Astrocyte of the cerebellum (primary cell): Measurements from ENCODE around the gene ATP8A2.
"Not testable (repeated sequence)": the region's sequence is repeated elsewhere in the genome, so short reads cannot be mapped to it uniquely, and the experiment has no call there.

Experiments used
- DNase-seq: peaks from one replicate; pipeline ENCODE4 v3.0.0-alpha.2; 2011; ENCODE audit warnings: low read depth
- H3K4me3 ChIP-seq: 2 replicates; pipeline ENCODE4 v1.5.1; 2011; ENCODE audit warnings: mild to moderate bottlenecking, low read depth, low read length, moderate library complexity
- in situ Hi-C: cut with HindIII; loops from 2 replicates; pipeline ENCODE4 v1.10.0; 2017; ENCODE audit warnings: low sequenced_read_pairs
- TF ChIP-seq, protein P1 (sequence below): IDR thresholded peaks from 2 replicates; pipeline ENCODE4 v1.5.1; 2012; ENCODE audit warnings: low read length, low read depth, moderate library complexity, mild to moderate bottlenecking; ENCODE audit errors: missing control alignments

ATP8A2 gene

GRCh38 chr13:25771641-25772478, 400.1 kb downstream of the ATP8A2 start:
- in situ Hi-C loops, result no loop called here
- no peak overlapping the region for H3K4me3 ChIP-seq
- TF ChIP-seq, protein P1, sequence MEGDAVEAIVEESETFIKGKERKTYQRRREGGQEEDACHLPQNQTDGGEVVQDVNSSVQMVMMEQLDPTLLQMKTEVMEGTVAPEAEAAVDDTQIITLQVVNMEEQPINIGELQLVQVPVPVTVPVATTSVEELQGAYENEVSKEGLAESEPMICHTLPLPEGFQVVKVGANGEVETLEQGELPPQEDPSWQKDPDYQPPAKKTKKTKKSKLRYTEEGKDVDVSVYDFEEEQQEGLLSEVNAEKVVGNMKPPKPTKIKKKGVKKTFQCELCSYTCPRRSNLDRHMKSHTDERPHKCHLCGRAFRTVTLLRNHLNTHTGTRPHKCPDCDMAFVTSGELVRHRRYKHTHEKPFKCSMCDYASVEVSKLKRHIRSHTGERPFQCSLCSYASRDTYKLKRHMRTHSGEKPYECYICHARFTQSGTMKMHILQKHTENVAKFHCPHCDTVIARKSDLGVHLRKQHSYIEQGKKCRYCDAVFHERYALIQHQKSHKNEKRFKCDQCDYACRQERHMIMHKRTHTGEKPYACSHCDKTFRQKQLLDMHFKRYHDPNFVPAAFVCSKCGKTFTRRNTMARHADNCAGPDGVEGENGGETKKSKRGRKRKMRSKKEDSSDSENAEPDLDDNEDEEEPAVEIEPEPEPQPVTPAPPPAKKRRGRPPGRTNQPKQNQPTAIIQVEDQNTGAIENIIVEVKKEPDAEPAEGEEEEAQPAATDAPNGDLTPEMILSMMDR, result no peak
- peak; percentile 43 for DNase-seq

- H3K4me3 ChIP-seq, DNase-seq, in situ Hi-C loops: not testable (repeated sequence)
Measured at GRCh38 chr13:25772534-25772933, 400.8 kb downstream of the ATP8A2 start.

DNA sequence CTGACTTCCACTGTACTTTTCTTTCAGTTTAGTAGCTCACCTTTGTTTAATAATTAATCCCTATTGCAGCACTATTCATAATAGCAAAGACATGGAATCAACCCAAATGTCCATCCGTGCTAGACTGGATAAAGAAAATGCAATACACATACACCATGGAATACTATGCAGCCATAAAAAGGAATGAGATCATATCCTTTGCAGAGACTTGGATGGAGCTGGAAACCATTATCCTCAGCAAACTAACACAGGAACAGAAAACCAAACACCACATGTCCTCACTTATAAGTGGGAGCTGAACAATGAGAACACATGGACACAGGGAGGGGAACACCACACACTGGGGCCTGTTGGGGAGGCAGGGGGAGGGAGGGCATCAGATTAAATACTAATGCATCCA, 402.3 kb downstream of the ATP8A2 start:
- in situ Hi-C loops, H3K4me3 ChIP-seq, DNase-seq: not testable (repeated sequence)

GRCh38 chr13:25775275-25775674, 403.5 kb downstream of the ATP8A2 start:
- H3K4me3 ChIP-seq, result no peak overlapping the region
- TF ChIP-seq, protein P1, result no peak
- DNase-seq, result no peak
- in situ Hi-C loops, result no loop called here

DNA sequence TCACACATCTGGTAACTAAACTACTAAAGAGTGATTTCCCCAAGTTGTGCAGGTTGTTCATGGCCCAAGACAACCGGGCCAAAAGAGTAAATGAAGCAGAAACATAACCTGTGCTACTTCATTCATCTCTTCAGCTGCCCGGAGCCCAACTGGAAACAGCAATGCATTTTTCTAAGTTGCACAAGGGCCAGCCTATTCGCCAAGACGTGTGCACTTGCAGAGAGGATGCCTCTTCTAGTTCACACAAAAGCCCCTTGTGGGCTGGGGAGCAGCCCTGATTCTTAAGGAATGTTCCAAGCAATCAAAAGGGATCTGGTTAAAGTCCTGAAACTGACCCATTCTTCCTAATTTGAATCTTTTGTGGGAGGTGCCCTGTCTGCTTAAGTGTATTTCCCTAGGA, 404.2 kb downstream of the ATP8A2 start:
- TF ChIP-seq, protein P1, result no peak
- in situ Hi-C loops, result no loop called here
- no peak for DNase-seq
- H3K4me3 ChIP-seq, result no peak overlapping the region

DNA sequence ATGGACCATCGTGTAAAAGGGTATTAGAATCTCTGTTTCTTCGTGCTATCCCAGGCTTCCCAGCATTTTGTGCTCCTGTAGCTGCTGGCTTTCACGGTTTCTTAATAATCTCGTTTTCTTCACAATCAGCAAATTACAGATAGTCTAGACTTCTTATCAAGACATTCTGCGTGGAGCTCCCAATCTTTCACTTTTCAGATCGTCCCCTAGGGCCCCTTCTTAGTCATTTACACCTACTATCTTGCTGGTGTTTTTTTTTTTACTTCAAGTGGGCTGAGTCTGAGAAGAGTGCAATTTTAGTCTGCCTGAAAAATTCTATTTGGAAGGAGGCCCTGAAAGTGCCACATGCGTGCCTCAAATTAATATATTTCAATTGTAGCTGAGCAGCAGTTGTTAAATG, 404.9 kb downstream of the ATP8A2 start:
- no peak for DNase-seq
- in situ Hi-C loops, result no loop called here
- H3K4me3 ChIP-seq, result no peak overlapping the region
- TF ChIP-seq, protein P1, result no peak

GRCh38 chr13:25777509-25777908, 405.7 kb downstream of the ATP8A2 start:
- in situ Hi-C loops, result no loop called here
- DNase-seq, result no peak
- TF ChIP-seq, protein P1, result no peak
- no peak overlapping the region for H3K4me3 ChIP-seq
